ENCODE data around the gene SYT3.
A peak's percentile ranks its signal among the peaks of the same experiment; 100 is the strongest.

Gene SYT3

GRCh38 chr19:50664204-50664603, 24.5 kb upstream of the SYT3 start:
- no peaks in the 10 kb centered on the region for H3K4me1 ChIP-seq (ENCODE audit: insufficient read depth, low read length, poor library complexity, severe bottlenecking)
- no peak overlapping the region for H2AFZ ChIP-seq (ENCODE audit: low read length)
- no peaks in the 10 kb centered on the region for H3K79me2 ChIP-seq (ENCODE audit: insufficient read depth, low read length)
- H3K9me2 ChIP-seq (replicated peaks; ENCODE audit: low read depth, low read length), result no peaks in the 10 kb centered on the region
- no peaks in the 10 kb centered on the region for H3K9me3 ChIP-seq (ENCODE audit: insufficient read depth, low read depth, low read length)
- no peak overlapping the region for H3K4me2 ChIP-seq (ENCODE audit: low read depth, low read length, poor library complexity, severe bottlenecking)
- H3K36me3 ChIP-seq (ENCODE audit: insufficient read depth, low read length), result no peaks in the 10 kb centered on the region
- no peak for TF ChIP-seq EZH2phosphoT487 (IDR thresholded peaks at IDR 0.05; ENCODE audit: borderline replicate concordance)
- TF ChIP-seq CTCF (conservative IDR thresholded peaks at IDR 0.05; ENCODE audit: low read length), result no peak
- no peak overlapping the region for H3K9ac ChIP-seq (ENCODE audit: low read depth, low read length, poor library complexity, severe bottlenecking)
- H4K20me1 ChIP-seq (ENCODE audit: insufficient read depth, low read length, poor library complexity, severe bottlenecking), result no peaks in the 10 kb centered on the region
- H3K27me3 ChIP-seq (ENCODE audit: insufficient read depth, low read length, poor library complexity, severe bottlenecking), result no peaks in the 10 kb centered on the region
- H3F3A ChIP-seq (ENCODE audit: low read depth), result no peaks in the 10 kb centered on the region
- no peak overlapping the region for H3K4me3 ChIP-seq (ENCODE audit: low read length, poor library complexity, severe bottlenecking)

GRCh38 chr19:50663482-50663790, 23.8 kb upstream of the SYT3 start:
- Histone ChIP-seq H3K4me2 (ENCODE audit: low read depth, low read length, poor library complexity, severe bottlenecking) (no peak overlapping the region), H3K36me3 (ENCODE audit: insufficient read depth, low read length) (no peaks in the 10 kb centered on the region), H2AFZ (ENCODE audit: low read length) (no peak overlapping the region), H3K9ac (ENCODE audit: low read depth, low read length, poor library complexity, severe bottlenecking) (no peak overlapping the region), H4K20me1 (ENCODE audit: insufficient read depth, low read length, poor library complexity, severe bottlenecking) (no peaks in the 10 kb centered on the region), H3K9me2 (replicated peaks; ENCODE audit: low read depth, low read length) (no peaks in the 10 kb centered on the region), H3K4me1 (ENCODE audit: insufficient read depth, low read length, poor library complexity, severe bottlenecking) (no peaks in the 10 kb centered on the region), H3K27me3 (ENCODE audit: insufficient read depth, low read length, poor library complexity, severe bottlenecking) (no peaks in the 10 kb centered on the region), H3K9me3 (ENCODE audit: insufficient read depth, low read depth, low read length) (no peaks in the 10 kb centered on the region), H3K4me3 (ENCODE audit: low read length, poor library complexity, severe bottlenecking) (no peak overlapping the region), H3K79me2 (ENCODE audit: insufficient read depth, low read length) (no peaks in the 10 kb centered on the region), H3F3A (ENCODE audit: low read depth) (no peaks in the 10 kb centered on the region)
- TF ChIP-seq CTCF (conservative IDR thresholded peaks at IDR 0.05; ENCODE audit: low read length), result peak; percentile 36
- TF ChIP-seq EZH2phosphoT487 (IDR thresholded peaks at IDR 0.05; ENCODE audit: borderline replicate concordance), result no peak

- no peaks in the 10 kb centered on the region for H3K27me3 ChIP-seq (ENCODE audit: insufficient read depth, low read length, poor library complexity, severe bottlenecking)
- no peaks in the 10 kb centered on the region for H3K79me2 ChIP-seq (ENCODE audit: insufficient read depth, low read length)
- H3K4me3 ChIP-seq (ENCODE audit: low read length, poor library complexity, severe bottlenecking), result no peak overlapping the region
- TF ChIP-seq CTCF (conservative IDR thresholded peaks at IDR 0.05; ENCODE audit: low read length) (no peak), EZH2phosphoT487 (IDR thresholded peaks at IDR 0.05; ENCODE audit: borderline replicate concordance) (no peak)
- H3F3A ChIP-seq (ENCODE audit: low read depth), result no peaks in the 10 kb centered on the region
- no peaks in the 10 kb centered on the region for H3K9me2 ChIP-seq (replicated peaks; ENCODE audit: low read depth, low read length)
- no peak overlapping the region for H3K9ac ChIP-seq (ENCODE audit: low read depth, low read length, poor library complexity, severe bottlenecking)
- H3K4me1 ChIP-seq (ENCODE audit: insufficient read depth, low read length, poor library complexity, severe bottlenecking), result no peaks in the 10 kb centered on the region
- H4K20me1 ChIP-seq (ENCODE audit: insufficient read depth, low read length, poor library complexity, severe bottlenecking), result no peaks in the 10 kb centered on the region
- H2AFZ ChIP-seq (ENCODE audit: low read length), result no peak overlapping the region
- H3K36me3 ChIP-seq (ENCODE audit: insufficient read depth, low read length), result no peaks in the 10 kb centered on the region
- H3K9me3 ChIP-seq (ENCODE audit: insufficient read depth, low read depth, low read length), result no peaks in the 10 kb centered on the region
- H3K4me2 ChIP-seq (ENCODE audit: low read depth, low read length, poor library complexity, severe bottlenecking), result no peak overlapping the region
Measured at GRCh38 chr19:50662651-50663481, 23.2 kb upstream of the SYT3 start.

Measured in Loucy (cell line).